Body of pancreas (tissue), 4 donors: ENCODE data around the gene MSI2.

Experiments used
- CTCF ChIP-seq, 7 experiments: fragments of 450-650 bp in 4 of 7; fragments of 200-600 bp in 3 of 7; sonication (generic) in 3 of 7; IDR thresholded peaks; one replicate each; pipeline ENCODE4 v1.5.1; 2016 to 2019; ENCODE audit warnings: antibody characterized with exemption in 7 of 7
- POLR2A ChIP-seq, 3 donors: fragments of 450-650 bp; IDR thresholded peaks; one replicate each; pipeline ENCODE4 v1.6.1; 2016; ENCODE audit warnings: antibody characterized with exemption in 3 of 3, mild to moderate bottlenecking in 2 of 3

- TF ChIP-seq CTCF (IDR thresholded peaks at IDR 0.05) (no peak), POLR2A (IDR thresholded peaks at IDR 0.05) (no peak)
Observed at GRCh38 chr17:57274162-57274561, 17.8 kb downstream of the MSI2 start.
